GM12874 (cell line): ENCODE results near the gene SOX18.

Source experiments
- CTCF ChIP-seq: IDR thresholded peaks from 2 replicates; pipeline ENCODE4 v1.5.1; 2011; ENCODE audit warnings: low read depth, mild to moderate bottlenecking, control low read depth, low read length, moderate library complexity; ENCODE audit not compliant: insufficient read depth

The SOX18 gene

GRCh38 chr20:64078934-64079272 lies 29.5 kb upstream of the SOX18 start:
- TF ChIP-seq CTCF: no peak

- TF ChIP-seq CTCF: no peak
Observed at GRCh38 chr20:64077876-64078551, 28.6 kb upstream of the SOX18 start.

GRCh38 chr20:64077541-64077875 lies 28.1 kb upstream of the SOX18 start:
- no peak for TF ChIP-seq CTCF

- TF ChIP-seq CTCF: no peak
Observed at GRCh38 chr20:64077094-64077493, 27.7 kb upstream of the SOX18 start.

GRCh38 chr20:64076061-64076997 lies 26.9 kb upstream of the SOX18 start:
- no peak for TF ChIP-seq CTCF

- TF ChIP-seq CTCF: no peak
Observed at GRCh38 chr20:64075556-64075955, 26.1 kb upstream of the SOX18 start.

- TF ChIP-seq CTCF: no peak
Observed at GRCh38 chr20:64074963-64075362, 25.5 kb upstream of the SOX18 start.
